Neuronal stem cell (in vitro differentiated cells): ENCODE data around the gene BLOC1S3.

Experiments
- DNase-seq: peaks from one replicate; pipeline ENCODE4 v3.0.0-alpha.2; 2013; ENCODE audit warnings: low spot score
- H2AFZ ChIP-seq: one replicate; pipeline ENCODE4 v1.6.1; 2013; ENCODE audit warnings: mild to moderate bottlenecking, low read length, inconsistent platforms
- H2AK5ac ChIP-seq: 2 replicates; pipeline ENCODE4 v1.6.1; 2013; ENCODE audit warnings: low read depth, mild to moderate bottlenecking, inconsistent platforms, low read length, moderate library complexity, mixed read lengths
- H2BK120ac ChIP-seq: 2 replicates; pipeline ENCODE4 v1.6.1; 2013; ENCODE audit warnings: low read depth, mild to moderate bottlenecking, inconsistent platforms, low read length, moderate library complexity, mixed read lengths
- H2BK12ac ChIP-seq: one replicate; pipeline ENCODE4 v1.6.1; 2013; ENCODE audit warnings: low read length, inconsistent platforms
- H2BK15ac ChIP-seq: 2 replicates; pipeline ENCODE4 v1.6.1; 2013; ENCODE audit warnings: mild to moderate bottlenecking, low read length, inconsistent platforms, mixed read lengths
- H2BK5ac ChIP-seq: one replicate; pipeline ENCODE4 v1.6.1; 2013; ENCODE audit warnings: inconsistent platforms, mild to moderate bottlenecking, low read length, moderate library complexity
- H3K14ac ChIP-seq: one replicate; pipeline ENCODE4 v1.6.1; 2013; ENCODE audit warnings: low read length, inconsistent platforms
- H3K18ac ChIP-seq: 2 replicates; pipeline ENCODE4 v1.6.1; 2013; ENCODE audit warnings: low read length, inconsistent platforms
- H3K23ac ChIP-seq: 2 replicates; pipeline ENCODE4 v1.6.1; 2013; ENCODE audit warnings: low read depth, mild to moderate bottlenecking, mixed read lengths, low read length, inconsistent platforms; ENCODE audit not compliant: poor library complexity
- H3K27ac ChIP-seq: replicated peaks from 3 replicates; pipeline ENCODE4 v1.5.1; 2013; ENCODE audit warnings: low read length, inconsistent platforms
- H3K27me3 ChIP-seq, 3 experiments: 2 replicates each; pipeline ENCODE4 v1.6.1; 2013; ENCODE audit warnings: low read length in 3 of 3, mild to moderate bottlenecking in 2 of 3, inconsistent platforms in 1 of 3, low read depth in 1 of 3, mixed read lengths in 1 of 3, moderate library complexity in 1 of 3; ENCODE audit not compliant: control insufficient read depth in 3 of 3, insufficient read depth in 3 of 3
- H3K36me3 ChIP-seq, 2 donors: replicated peaks in 1 of 2; 2 replicates each; pipeline ENCODE4 v1.6.1; 2013; ENCODE audit warnings: low read length in 2 of 2; ENCODE audit not compliant: control insufficient read depth in 2 of 2, insufficient read depth in 2 of 2
- H3K4ac ChIP-seq: 2 replicates; pipeline ENCODE4 v1.6.1; 2013; ENCODE audit warnings: inconsistent platforms, mild to moderate bottlenecking, low read length, moderate library complexity
- H3K4me1 ChIP-seq, 2 donors: 1 replicate in 1 of 2; 2 replicates in 1 of 2; pipeline ENCODE4 v1.6.1; 2013; ENCODE audit warnings: low read length in 2 of 2, low read depth in 1 of 2; ENCODE audit not compliant: control insufficient read depth in 2 of 2, insufficient read depth in 1 of 2
- H3K4me2 ChIP-seq: one replicate; pipeline ENCODE4 v1.6.1; 2013; ENCODE audit warnings: mild to moderate bottlenecking, low read length, inconsistent platforms; ENCODE audit not compliant: insufficient read depth, poor library complexity, severe bottlenecking
- H3K4me3 ChIP-seq, 2 donors: 2 replicates each; pipeline ENCODE4 v1.5.1; 2013; ENCODE audit warnings: low read length in 2 of 2, mild to moderate bottlenecking in 2 of 2, inconsistent platforms in 1 of 2, moderate library complexity in 1 of 2
- H3K79me1 ChIP-seq: one replicate; pipeline ENCODE4 v1.6.1; 2013; ENCODE audit warnings: low read depth, mild to moderate bottlenecking, inconsistent platforms, low read length, moderate library complexity
- H3K9ac ChIP-seq: one replicate; pipeline ENCODE4 v1.6.1; 2013; ENCODE audit warnings: mild to moderate bottlenecking, low read depth, low read length, inconsistent platforms; ENCODE audit not compliant: poor library complexity
- H3K9me3 ChIP-seq, 2 donors: replicated peaks in 1 of 2; 2 replicates each; pipeline versions ENCODE3 to v1.6.1; 2013; ENCODE audit warnings: low read length in 2 of 2, mild to moderate bottlenecking in 2 of 2, inconsistent platforms in 1 of 2, low read depth in 1 of 2, mixed read lengths in 1 of 2, moderate library complexity in 1 of 2; ENCODE audit not compliant: control insufficient read depth in 2 of 2, insufficient read depth in 1 of 2
- H4K8ac ChIP-seq: one replicate; pipeline ENCODE4 v1.6.1; 2013; ENCODE audit warnings: low read depth, mild to moderate bottlenecking, inconsistent platforms, low read length, moderate library complexity
- H4K91ac ChIP-seq: one replicate; pipeline ENCODE4 v1.6.1; 2013; ENCODE audit warnings: low read length, low read depth, mild to moderate bottlenecking, inconsistent platforms; ENCODE audit not compliant: poor library complexity
- WGBS, 2 donors: extraction: QIAGEN DNeasy Blood & Tissue Kit; methylation state at CpG; one replicate each; pipeline ENCODE4 v1.1.7; 2013; ENCODE audit warnings: missing lambda C conversion rate in 2 of 2, mixed read lengths in 1 of 2; ENCODE audit not compliant: insufficient read length in 2 of 2, insufficient replicate concordance in 1 of 2; ENCODE audit errors: extremely low coverage in 2 of 2; 5-methylcytosine and 5-hydroxymethylcytosine counted together

Gene BLOC1S3

DNA sequence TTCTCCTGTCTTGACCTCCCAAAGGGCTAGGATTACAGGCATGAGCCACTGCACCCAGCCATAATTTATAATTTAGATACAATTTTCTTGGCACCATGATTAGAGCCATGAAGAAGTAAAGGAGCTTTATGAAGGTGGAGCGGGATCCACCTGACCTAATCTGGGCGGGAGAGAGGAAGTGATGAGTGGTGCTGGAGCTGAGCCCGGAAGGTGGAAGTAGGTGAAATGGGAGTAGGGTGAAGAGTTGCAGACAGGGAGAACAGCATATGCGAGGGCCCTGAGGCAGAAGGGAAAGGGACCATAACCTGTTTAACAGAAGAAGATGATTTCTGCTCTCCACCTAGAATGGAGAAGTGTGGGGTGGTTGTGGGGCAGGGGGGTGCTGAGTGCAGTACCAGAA, 4.2 kb downstream of the BLOC1S3 start:
- Histone ChIP-seq H3K18ac (no peak overlapping the region), H3K9ac (no peak overlapping the region), H3K36me3 (peaks cover 0 to 5% of the 10 kb centered on the region in 2 donors), H2AK5ac (no peak overlapping the region), H3K14ac (no peak overlapping the region), H2BK15ac (no peak overlapping the region), H2BK5ac (no peak overlapping the region), H3K4me1 (peaks cover 3% of the 10 kb centered on the region in 2 donors), H2BK120ac (no peak overlapping the region), H3K4me2 (no peak overlapping the region), H3K79me1 (no peaks in the 10 kb centered on the region), H3K4ac (no peak overlapping the region), H3K23ac (no peak overlapping the region), H3K27me3 (no peaks in the 10 kb centered on the region), H3K27ac (no peak overlapping the region), H3K9me3 (no peaks in the 10 kb centered on the region), H2AFZ (no peak overlapping the region), H2BK12ac (no peak overlapping the region), H3K4me3 (no peak overlapping the region), H4K8ac (no peak overlapping the region), H4K91ac (no peak overlapping the region)
- WGBS, 2 donors, result no CpG with 5 or more reads among the region's 4 CpGs
- no peak for DNase-seq

GRCh38 chr19:45184115-45184514, 5.5 kb downstream of the BLOC1S3 start:
- Histone ChIP-seq H3K36me3 (peaks cover 0 to 5% of the 10 kb centered on the region in 2 donors), H2AK5ac (no peak overlapping the region), H3K27ac (no peak overlapping the region), H3K18ac (no peak overlapping the region), H3K4me2 (no peak overlapping the region), H2BK15ac (no peak overlapping the region), H2AFZ (no peak overlapping the region), H3K4ac (no peak overlapping the region), H3K23ac (no peak overlapping the region), H3K14ac (no peak overlapping the region), H3K4me3 (no peak overlapping the region), H2BK12ac (no peak overlapping the region), H4K91ac (no peak overlapping the region), H3K4me1 (peaks cover 3% of the 10 kb centered on the region in 2 donors), H3K79me1 (no peaks in the 10 kb centered on the region), H3K9ac (no peak overlapping the region), H2BK120ac (no peak overlapping the region), H4K8ac (no peak overlapping the region), H3K9me3 (no peaks in the 10 kb centered on the region), H3K27me3 (no peaks in the 10 kb centered on the region), H2BK5ac (no peak overlapping the region)
- no CpG with 5 or more reads among the region's 5 CpGs for WGBS, 2 donors
- DNase-seq, result no peak

- Histone ChIP-seq H3K27me3 (no peaks in the 10 kb centered on the region), H2BK120ac (no peak overlapping the region), H3K4ac (no peak overlapping the region), H3K9ac (peak overlapping the region; percentile 73), H3K36me3 (no peaks in the 10 kb centered on the region), H2BK5ac (no peak overlapping the region), H3K14ac (no peak overlapping the region), H3K9me3 (no peaks in the 10 kb centered on the region), H3K27ac (no peak overlapping the region), H3K4me3 (no peak overlapping the region), H2AK5ac (peak overlapping the region; percentile 13), H2BK15ac (no peak overlapping the region), H2BK12ac (peak overlapping the region; percentile 86), H3K4me2 (no peak overlapping the region), H3K79me1 (no peaks in the 10 kb centered on the region), H3K18ac (no peak overlapping the region), H3K4me1 (peaks cover 0 to 3% of the 10 kb centered on the region in 2 donors), H4K91ac (no peak overlapping the region), H3K23ac (peak overlapping the region; percentile 20), H2AFZ (no peak overlapping the region), H4K8ac (no peak overlapping the region)
- WGBS, 2 donors, result no CpG with 5 or more reads among the region's 12 CpGs
- DNase-seq, result no peak
Measured at GRCh38 chr19:45186509-45187334, 8.1 kb downstream of the BLOC1S3 start.

DNA sequence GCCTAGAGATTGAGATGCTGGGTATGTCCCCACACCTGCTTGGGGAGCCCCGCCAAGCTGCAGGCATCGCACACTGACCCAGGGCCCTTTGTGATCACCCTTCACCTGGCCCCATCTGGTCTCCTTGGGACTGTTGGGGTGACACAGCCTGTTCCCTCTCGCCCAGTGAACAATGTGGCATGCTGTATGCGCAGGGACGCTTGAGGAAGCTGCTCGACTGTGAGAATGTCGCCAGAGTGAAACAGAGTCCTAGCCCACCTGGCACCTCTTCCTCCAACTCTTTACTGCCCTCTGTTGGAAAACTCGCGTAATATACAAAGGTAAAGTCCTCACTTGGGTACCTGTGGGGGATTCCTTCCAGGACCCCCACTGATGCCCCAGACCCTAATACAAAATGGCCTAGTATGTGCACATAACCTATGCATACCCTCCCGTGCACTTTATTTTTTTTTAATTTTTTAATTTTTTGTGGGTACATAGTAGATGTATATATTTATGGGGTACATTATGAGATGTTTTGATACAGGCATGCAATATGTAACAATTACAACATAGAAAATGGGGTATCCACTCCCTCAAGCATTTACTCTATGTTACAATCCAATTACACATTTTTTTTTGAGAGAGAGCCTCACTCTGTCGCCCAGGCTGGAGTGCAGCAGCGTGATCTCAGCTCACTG, 9.0 kb downstream of the BLOC1S3 start:
- Histone ChIP-seq H3K4me3 (no peak overlapping the region), H4K8ac (no peak overlapping the region), H3K14ac (no peak overlapping the region), H3K18ac (peak overlapping the region; percentile 44), H3K23ac (peak overlapping the region; percentile 20), H3K4me2 (no peak overlapping the region), H2AFZ (no peak overlapping the region), H3K9ac (peak overlapping the region; percentile 73), H2AK5ac (peak overlapping the region; percentile 13), H3K4me1 (peaks cover 0 to 3% of the 10 kb centered on the region in 2 donors), H3K9me3 (no peaks in the 10 kb centered on the region), H3K79me1 (no peaks in the 10 kb centered on the region), H3K4ac (no peak overlapping the region), H2BK120ac (no peak overlapping the region), H3K36me3 (no peaks in the 10 kb centered on the region), H2BK15ac (no peak overlapping the region), H2BK12ac (peak overlapping the region; percentile 86), H2BK5ac (no peak overlapping the region), H3K27me3 (no peaks in the 10 kb centered on the region), H4K91ac (no peak overlapping the region), H3K27ac (no peak overlapping the region)
- WGBS, 2 donors, result no CpG with 5 or more reads among the region's 12 CpGs
- DNase-seq, result no peak
